Suprapubic skin (tissue), 3 donors: ENCODE results near the gene LRP1-AS.

Experiments used
- EP300 ChIP-seq: sonication (generic); formaldehyde crosslinking; IDR thresholded peaks from one replicate; pipeline ENCODE4 v1.6.1; 2017; ENCODE audit warnings: antibody characterized with exemption
- POLR2A ChIP-seq, 2 donors: fragments of 450-650 bp; IDR thresholded peaks; one replicate each; pipeline ENCODE4 v1.6.1; 2017; ENCODE audit warnings: antibody characterized with exemption in 2 of 2, mild to moderate bottlenecking in 2 of 2, moderate library complexity in 2 of 2
- TF ChIP-seq, protein P1 (sequence below), 2 donors: fragments of 200-600 bp in 1 of 2; fragments of 450-650 bp in 1 of 2; sonication (generic) in 1 of 2; IDR thresholded peaks; one replicate each; pipeline ENCODE4 v1.5.1; 2016 to 2019; ENCODE audit warnings: antibody characterized with exemption in 2 of 2, mild to moderate bottlenecking in 1 of 2, moderate library complexity in 1 of 2

GRCh38 chr12:57131896-57132744, 15.3 kb downstream of the LRP1-AS start:
- TF ChIP-seq, protein P1, sequence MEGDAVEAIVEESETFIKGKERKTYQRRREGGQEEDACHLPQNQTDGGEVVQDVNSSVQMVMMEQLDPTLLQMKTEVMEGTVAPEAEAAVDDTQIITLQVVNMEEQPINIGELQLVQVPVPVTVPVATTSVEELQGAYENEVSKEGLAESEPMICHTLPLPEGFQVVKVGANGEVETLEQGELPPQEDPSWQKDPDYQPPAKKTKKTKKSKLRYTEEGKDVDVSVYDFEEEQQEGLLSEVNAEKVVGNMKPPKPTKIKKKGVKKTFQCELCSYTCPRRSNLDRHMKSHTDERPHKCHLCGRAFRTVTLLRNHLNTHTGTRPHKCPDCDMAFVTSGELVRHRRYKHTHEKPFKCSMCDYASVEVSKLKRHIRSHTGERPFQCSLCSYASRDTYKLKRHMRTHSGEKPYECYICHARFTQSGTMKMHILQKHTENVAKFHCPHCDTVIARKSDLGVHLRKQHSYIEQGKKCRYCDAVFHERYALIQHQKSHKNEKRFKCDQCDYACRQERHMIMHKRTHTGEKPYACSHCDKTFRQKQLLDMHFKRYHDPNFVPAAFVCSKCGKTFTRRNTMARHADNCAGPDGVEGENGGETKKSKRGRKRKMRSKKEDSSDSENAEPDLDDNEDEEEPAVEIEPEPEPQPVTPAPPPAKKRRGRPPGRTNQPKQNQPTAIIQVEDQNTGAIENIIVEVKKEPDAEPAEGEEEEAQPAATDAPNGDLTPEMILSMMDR (IDR thresholded peaks at IDR 0.05), result no peak
- no peak for TF ChIP-seq EP300
- no peak for TF ChIP-seq POLR2A (IDR thresholded peaks at IDR 0.05)
